ENCODE data around the gene ARL6IP4. TPM values are rescaled to one million over a fixed set of nuclear protein-coding genes. Genes with fewer than 3 reads are reported as not detected.

ARL6IP4 gene
- total RNA-seq, 1 experiment from 2014 or later = 132 TPM

DNA sequence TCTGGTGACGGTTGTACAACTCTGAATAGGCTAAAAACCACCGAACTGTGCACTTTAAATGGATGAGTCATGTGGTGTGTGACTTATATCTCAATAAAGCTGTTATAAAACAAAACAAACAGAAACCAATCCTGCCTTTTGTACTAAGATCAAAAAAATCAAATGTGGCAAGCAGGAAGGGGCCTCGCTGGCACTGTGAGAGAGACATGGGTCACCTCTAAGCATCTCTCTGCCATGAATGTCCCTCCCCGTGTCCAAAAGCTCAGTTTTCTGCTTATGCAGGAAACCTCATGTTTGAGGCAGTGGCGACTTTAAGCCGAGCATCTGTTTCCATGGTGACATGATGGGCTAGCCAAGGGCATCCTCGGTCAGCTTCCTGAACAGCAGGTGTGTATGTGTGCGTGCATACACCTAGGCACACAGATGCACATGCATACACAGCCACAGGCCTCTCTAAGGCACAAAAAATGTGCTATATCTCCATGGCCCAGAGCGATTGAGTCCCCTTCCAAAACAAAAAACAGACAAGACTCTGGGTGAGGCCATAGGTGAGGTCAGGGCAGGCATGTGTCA, 44.4 kb downstream of the ARL6IP4 start:
- no peak overlapping the region for H2AFZ ChIP-seq (ENCODE audit: low read length)
- H3K56ac ChIP-seq (ENCODE audit: insufficient read length, low read depth, low read length) = no peak overlapping the region
- no peak overlapping the region for H3K14ac ChIP-seq (ENCODE audit: insufficient read depth, low read length)
- H3K23ac ChIP-seq (ENCODE audit: insufficient read length, low read depth, low read length) = no peak overlapping the region
- H3K79me2 ChIP-seq (ENCODE audit: insufficient read depth, low read length) = no peaks in the 10 kb centered on the region
- H2BK20ac ChIP-seq (ENCODE audit: low read depth, low read length, poor library complexity, severe bottlenecking) = no peak overlapping the region
- no peak overlapping the region for H4K91ac ChIP-seq (ENCODE audit: insufficient read length, low read depth, low read length)
- H3K18ac ChIP-seq (ENCODE audit: insufficient read length, low read depth, low read length) = no peak overlapping the region
- H3K23me2 ChIP-seq (ENCODE audit: insufficient read length, low read depth, low read length, poor library complexity, severe bottlenecking) = no peaks in the 10 kb centered on the region
- H2BK5ac ChIP-seq (ENCODE audit: insufficient read length, low read length) = no peak overlapping the region
- no peak overlapping the region for H3T11ph ChIP-seq (ENCODE audit: low read length)
- H3K4me1 ChIP-seq (ENCODE audit: insufficient read depth, low read length) = no peaks in the 10 kb centered on the region
- H3K36me3 Mint-ChIP-seq (ENCODE audit: insufficient read depth in 1 of 3, low read depth in 3 of 3) = no peaks in the 10 kb centered on the region
- H3K27ac Mint-ChIP-seq = no peak overlapping the region
- H3K27me3 Mint-ChIP-seq (ENCODE audit: low read depth) = peaks cover 3% of the 10 kb centered on the region
- H2BK15ac ChIP-seq (ENCODE audit: low read depth, low read length) = no peak overlapping the region
- H3K9me3 Mint-ChIP-seq = no peaks in the 10 kb centered on the region
- H3K4me3 Mint-ChIP-seq = no peak overlapping the region
- H3K27me3 ChIP-seq (ENCODE audit: insufficient read depth, low read length) = no peaks in the 10 kb centered on the region
- no peak overlapping the region for H2BK120ac ChIP-seq (ENCODE audit: low read depth, low read length, poor library complexity, severe bottlenecking)
- WGBS (ENCODE audit: extremely low coverage, insufficient read length, low lambda C conversion rate) = no CpG with 5 or more reads among the region's 9 CpGs
- no peaks in the 10 kb centered on the region for H3K79me1 ChIP-seq (ENCODE audit: insufficient read depth, low read depth, low read length, poor library complexity, severe bottlenecking)
- no peak for DNase-seq
- H3K4me2 ChIP-seq (ENCODE audit: insufficient read depth, insufficient read length, low read length) = no peak overlapping the region
- no peaks in the 10 kb centered on the region for H4K20me1 ChIP-seq (ENCODE audit: control insufficient read depth, insufficient read depth, insufficient read length)
- H3K27ac ChIP-seq (ENCODE audit: insufficient read length, low read depth, low read length) = no peak overlapping the region
- H2AK5ac ChIP-seq (ENCODE audit: insufficient read length, low read length) = no peak overlapping the region
- no peak overlapping the region for H4K5ac ChIP-seq (ENCODE audit: insufficient read length, low read depth, low read length)
- H3K9me3 ChIP-seq (ENCODE audit: control insufficient read depth, low read depth, low read length) = no peaks in the 10 kb centered on the region
- H4K8ac ChIP-seq (replicated peaks; ENCODE audit: insufficient read length, low read depth, low read length) = no peak overlapping the region
- H3K9ac ChIP-seq (ENCODE audit: extremely low read depth, insufficient read length, low read length) = no peak overlapping the region
- H3K4ac ChIP-seq (ENCODE audit: low read depth, low read length) = no peak overlapping the region
- H3K4me1 Mint-ChIP-seq = peaks cover 14 to 17% of the 10 kb centered on the region in 2 experiments
- no peak overlapping the region for H2BK12ac ChIP-seq (ENCODE audit: insufficient read length, low read depth, low read length)
- TF ChIP-seq, protein P1, sequence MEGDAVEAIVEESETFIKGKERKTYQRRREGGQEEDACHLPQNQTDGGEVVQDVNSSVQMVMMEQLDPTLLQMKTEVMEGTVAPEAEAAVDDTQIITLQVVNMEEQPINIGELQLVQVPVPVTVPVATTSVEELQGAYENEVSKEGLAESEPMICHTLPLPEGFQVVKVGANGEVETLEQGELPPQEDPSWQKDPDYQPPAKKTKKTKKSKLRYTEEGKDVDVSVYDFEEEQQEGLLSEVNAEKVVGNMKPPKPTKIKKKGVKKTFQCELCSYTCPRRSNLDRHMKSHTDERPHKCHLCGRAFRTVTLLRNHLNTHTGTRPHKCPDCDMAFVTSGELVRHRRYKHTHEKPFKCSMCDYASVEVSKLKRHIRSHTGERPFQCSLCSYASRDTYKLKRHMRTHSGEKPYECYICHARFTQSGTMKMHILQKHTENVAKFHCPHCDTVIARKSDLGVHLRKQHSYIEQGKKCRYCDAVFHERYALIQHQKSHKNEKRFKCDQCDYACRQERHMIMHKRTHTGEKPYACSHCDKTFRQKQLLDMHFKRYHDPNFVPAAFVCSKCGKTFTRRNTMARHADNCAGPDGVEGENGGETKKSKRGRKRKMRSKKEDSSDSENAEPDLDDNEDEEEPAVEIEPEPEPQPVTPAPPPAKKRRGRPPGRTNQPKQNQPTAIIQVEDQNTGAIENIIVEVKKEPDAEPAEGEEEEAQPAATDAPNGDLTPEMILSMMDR (conservative IDR thresholded peaks at IDR 0.05) = no peak
